ENCODE data around the gene CD247. TPM values are rescaled to one million over a fixed set of nuclear protein-coding genes. Genes with fewer than 3 reads are reported as not detected.

The CD247 gene
- polyA plus RNA-seq, 1 experiment, result not detected

DNA sequence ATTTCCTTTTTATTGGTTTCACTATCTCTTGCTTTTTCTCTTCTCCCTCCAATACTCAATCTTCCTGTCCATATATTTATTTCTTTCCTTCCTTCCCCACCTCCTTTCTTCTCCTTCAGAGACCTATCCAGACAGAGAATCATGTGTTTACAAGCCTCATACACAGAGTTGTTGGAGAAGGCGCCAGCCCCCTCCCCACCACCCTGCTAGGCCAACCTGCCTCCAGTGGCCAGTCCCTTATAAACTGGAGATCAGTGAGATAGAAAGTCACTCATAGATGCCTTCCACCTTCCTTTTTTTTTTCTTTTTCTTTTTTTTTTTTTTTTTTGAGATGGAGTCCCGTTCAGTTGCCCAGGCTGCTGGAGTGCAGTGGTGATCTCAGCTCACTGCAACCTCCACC lies 53.3 kb downstream of the CD247 start:
- POLR2A ChIA-PET, result interaction anchor here (0.7 kb wide), 1 partner anchor 68 kb away, joined by 8 read pairs; no protein-coding TSS in a partner anchor
- CTCF ChIA-PET, result interaction anchor here (1.0 to 1.6 kb wide), 2 partner anchors 15 to 75 kb away, joined by 4 to 5 read pairs; no protein-coding TSS in a partner anchor
- no peak overlapping the region for H3K27ac ChIP-seq (ENCODE audit: low read depth, low read length)
- no peak overlapping the region for H3K4me3 ChIP-seq (ENCODE audit: low read depth, low read length)
- TF ChIP-seq, protein P1, sequence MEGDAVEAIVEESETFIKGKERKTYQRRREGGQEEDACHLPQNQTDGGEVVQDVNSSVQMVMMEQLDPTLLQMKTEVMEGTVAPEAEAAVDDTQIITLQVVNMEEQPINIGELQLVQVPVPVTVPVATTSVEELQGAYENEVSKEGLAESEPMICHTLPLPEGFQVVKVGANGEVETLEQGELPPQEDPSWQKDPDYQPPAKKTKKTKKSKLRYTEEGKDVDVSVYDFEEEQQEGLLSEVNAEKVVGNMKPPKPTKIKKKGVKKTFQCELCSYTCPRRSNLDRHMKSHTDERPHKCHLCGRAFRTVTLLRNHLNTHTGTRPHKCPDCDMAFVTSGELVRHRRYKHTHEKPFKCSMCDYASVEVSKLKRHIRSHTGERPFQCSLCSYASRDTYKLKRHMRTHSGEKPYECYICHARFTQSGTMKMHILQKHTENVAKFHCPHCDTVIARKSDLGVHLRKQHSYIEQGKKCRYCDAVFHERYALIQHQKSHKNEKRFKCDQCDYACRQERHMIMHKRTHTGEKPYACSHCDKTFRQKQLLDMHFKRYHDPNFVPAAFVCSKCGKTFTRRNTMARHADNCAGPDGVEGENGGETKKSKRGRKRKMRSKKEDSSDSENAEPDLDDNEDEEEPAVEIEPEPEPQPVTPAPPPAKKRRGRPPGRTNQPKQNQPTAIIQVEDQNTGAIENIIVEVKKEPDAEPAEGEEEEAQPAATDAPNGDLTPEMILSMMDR (IDR thresholded peaks at IDR 0.05; ENCODE audit: low read depth, low read length), result no peak
- no peak for DNase-seq (ENCODE audit: low read depth, low spot score)
- peaks cover 23% of the 10 kb centered on the region for H3K27me3 ChIP-seq (ENCODE audit: control insufficient read depth, insufficient read depth, low read length)
- no peaks in the 10 kb centered on the region for H3K9me3 ChIP-seq (ENCODE audit: control insufficient read depth, insufficient read depth, low read length)

DNA sequence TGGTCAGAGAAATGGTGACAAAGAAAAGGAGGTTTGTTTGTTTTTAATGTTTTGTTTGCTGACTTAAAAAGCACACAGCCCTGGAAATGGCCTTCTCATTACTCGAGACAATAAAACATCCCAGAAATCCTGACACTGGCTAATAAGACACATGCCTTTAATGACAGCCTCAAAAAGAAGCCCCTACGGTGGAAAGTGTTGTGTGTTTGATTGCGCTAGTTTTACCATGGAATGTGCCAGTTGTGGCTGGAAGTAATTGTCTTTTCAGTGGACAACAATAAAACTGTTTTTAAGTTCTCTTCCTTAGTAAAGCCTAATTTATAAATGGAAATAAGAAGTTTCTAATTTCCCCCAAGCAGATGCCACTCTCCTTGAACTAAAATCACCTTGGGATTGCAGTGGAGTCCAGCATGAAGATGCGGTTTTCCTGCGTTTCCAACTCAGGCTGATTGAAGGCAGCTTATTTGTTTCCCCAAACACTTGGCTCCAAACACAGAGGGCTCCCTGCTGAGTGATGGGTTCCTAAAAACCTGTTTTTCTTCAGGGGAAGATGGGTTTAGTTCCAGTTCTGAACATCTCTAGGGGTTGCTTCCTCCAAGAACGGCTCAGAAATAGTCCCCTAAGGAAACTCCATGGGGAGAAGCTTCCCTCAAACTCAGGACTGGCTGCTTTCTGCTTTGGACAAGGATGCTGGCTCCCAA lies 54.3 kb downstream of the CD247 start:
- DNase-seq (ENCODE audit: low read depth, low spot score), result no peak
- H3K27me3 ChIP-seq (ENCODE audit: control insufficient read depth, insufficient read depth, low read length), result peaks cover 23% of the 10 kb centered on the region
- H3K4me3 ChIP-seq (ENCODE audit: low read depth, low read length), result no peak overlapping the region
- CTCF ChIA-PET, result interaction anchor here (0.9 to 1.0 kb wide), 2 partner anchors 9 to 14 kb away, joined by 5 read pairs; no protein-coding TSS in a partner anchor
- TF ChIP-seq, protein P1 (IDR thresholded peaks at IDR 0.05; ENCODE audit: low read depth, low read length), result no peak
- no peaks in the 10 kb centered on the region for H3K9me3 ChIP-seq (ENCODE audit: control insufficient read depth, insufficient read depth, low read length)
- no peak overlapping the region for H3K27ac ChIP-seq (ENCODE audit: low read depth, low read length)
- POLR2A ChIA-PET, result no interaction called here

DNA sequence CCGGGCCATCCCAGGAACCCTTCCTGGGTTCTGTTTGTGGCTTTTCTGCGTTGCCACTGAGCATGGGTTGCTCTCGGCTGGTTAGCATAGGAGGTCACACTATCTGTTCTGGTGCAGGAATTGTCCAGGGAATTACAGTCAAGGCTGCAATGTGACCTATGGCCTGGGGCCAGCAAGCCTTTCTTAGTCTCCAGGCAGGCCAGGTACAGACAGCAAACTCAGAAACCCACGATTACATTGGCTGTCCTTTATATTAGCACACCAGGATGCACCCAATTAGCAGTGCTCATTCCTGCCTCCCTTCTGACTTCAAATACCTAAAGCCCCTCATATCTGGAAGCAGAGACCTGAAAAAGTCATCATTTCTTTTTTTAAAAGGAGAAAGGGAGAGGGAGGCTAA lies 55.2 kb downstream of the CD247 start:
- Histone ChIP-seq H3K27ac (ENCODE audit: low read depth, low read length) (no peak overlapping the region), H3K27me3 (ENCODE audit: control insufficient read depth, insufficient read depth, low read length) (peaks cover 20% of the 10 kb centered on the region), H3K4me3 (ENCODE audit: low read depth, low read length) (no peak overlapping the region), H3K9me3 (ENCODE audit: control insufficient read depth, insufficient read depth, low read length) (no peaks in the 10 kb centered on the region)
- POLR2A ChIA-PET, result no interaction called here
- TF ChIP-seq, protein P1 (IDR thresholded peaks at IDR 0.05; ENCODE audit: low read depth, low read length), result no peak
- DNase-seq (ENCODE audit: low read depth, low spot score), result no peak
- CTCF ChIA-PET, result no interaction called here

DNA sequence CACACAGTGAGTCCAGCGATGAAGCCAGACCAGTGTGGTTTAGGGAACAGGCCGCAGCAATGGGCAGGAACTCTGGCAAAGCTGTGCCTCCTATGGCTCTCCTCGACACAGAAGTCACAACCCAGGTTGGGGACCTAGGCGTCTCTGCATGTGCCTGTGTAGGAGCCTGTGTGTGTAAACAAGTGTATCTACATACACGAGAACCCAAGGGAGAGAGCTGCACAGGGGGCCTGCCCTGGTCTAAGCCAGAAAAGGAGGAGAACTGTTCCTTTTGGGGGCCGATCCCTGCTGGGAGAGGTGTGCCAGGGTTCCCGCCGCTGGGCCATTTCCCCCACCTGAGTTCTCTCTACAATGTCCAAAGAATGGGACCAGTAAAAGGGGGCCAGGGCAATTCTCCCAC lies 56.0 kb downstream of the CD247 start:
- Histone ChIP-seq H3K27me3 (ENCODE audit: control insufficient read depth, insufficient read depth, low read length) (peaks cover 24% of the 10 kb centered on the region), H3K9me3 (ENCODE audit: control insufficient read depth, insufficient read depth, low read length) (no peaks in the 10 kb centered on the region), H3K4me3 (ENCODE audit: low read depth, low read length) (no peak overlapping the region), H3K27ac (ENCODE audit: low read depth, low read length) (no peak overlapping the region)
- TF ChIP-seq, protein P1 (IDR thresholded peaks at IDR 0.05; ENCODE audit: low read depth, low read length), result no peak
- no peak for DNase-seq (ENCODE audit: low read depth, low spot score)
- POLR2A ChIA-PET, result no interaction called here
- CTCF ChIA-PET, result interaction anchor here (0.6 kb wide), 1 partner anchor 20 kb away, joined by 8 read pairs; no protein-coding TSS in a partner anchor

DNA sequence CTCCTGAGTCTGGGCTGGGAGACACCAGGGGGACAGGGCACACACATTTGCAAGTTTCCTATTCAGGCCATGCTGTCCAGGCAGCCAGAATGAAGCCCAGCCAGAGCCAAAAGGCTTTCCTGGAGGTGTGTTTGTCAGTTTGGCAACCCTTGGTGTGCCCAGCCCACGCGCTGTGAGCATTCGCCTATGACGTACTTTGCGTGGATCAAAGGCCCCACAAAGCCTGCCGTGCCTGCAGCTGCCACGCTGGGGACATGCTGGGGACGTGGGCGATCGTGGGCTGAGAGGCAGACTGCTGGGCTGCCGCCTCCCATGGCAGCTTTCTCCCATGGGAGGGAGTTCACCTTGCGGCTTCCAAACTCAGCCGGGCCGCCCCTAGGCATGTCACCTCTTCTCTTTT lies 57.5 kb downstream of the CD247 start:
- no peaks in the 10 kb centered on the region for H3K9me3 ChIP-seq (ENCODE audit: control insufficient read depth, insufficient read depth, low read length)
- DNase-seq (ENCODE audit: low read depth, low spot score), result no peak
- TF ChIP-seq, protein P1 (IDR thresholded peaks at IDR 0.05; ENCODE audit: low read depth, low read length), result no peak
- H3K27me3 ChIP-seq (ENCODE audit: control insufficient read depth, insufficient read depth, low read length), result peaks cover 36% of the 10 kb centered on the region
- POLR2A ChIA-PET, result no interaction called here
- H3K4me3 ChIP-seq (ENCODE audit: low read depth, low read length), result no peak overlapping the region
- CTCF ChIA-PET, result interaction anchor here (0.7 kb wide), 1 partner anchor 194 kb away, joined by 3 read pairs; no protein-coding TSS in a partner anchor
- no peak overlapping the region for H3K27ac ChIP-seq (ENCODE audit: low read depth, low read length)

Data from AG04450 (cell line).